KOPT-K1 (cell line): ENCODE data around the gene ZNF541.
A peak's percentile ranks its signal among the peaks of the same experiment; 100 is the strongest.

Experiments used
- H3K27ac ChIP-seq: fragments of 200-600 bp; sonication (generic); 2 replicates; pipeline ENCODE4 v1.5.1; 2016; ENCODE audit warnings: antibody characterized with exemption, mild to moderate bottlenecking, low read depth, low read length; ENCODE audit not compliant: poor library complexity, severe bottlenecking
- H3K36me3 ChIP-seq: fragments of 200-600 bp; sonication (generic); 2 replicates; pipeline ENCODE4 v1.5.1; 2017; ENCODE audit warnings: antibody characterized with exemption, mild to moderate bottlenecking, low read length, moderate library complexity; ENCODE audit not compliant: insufficient read depth
- H3K9me3 ChIP-seq: fragments of 200-600 bp; sonication (generic); 2 replicates; pipeline ENCODE4 v1.5.1; 2017; ENCODE audit warnings: antibody characterized with exemption, low read length, mild to moderate bottlenecking; ENCODE audit not compliant: insufficient read depth, poor library complexity, severe bottlenecking

Gene ZNF541

DNA sequence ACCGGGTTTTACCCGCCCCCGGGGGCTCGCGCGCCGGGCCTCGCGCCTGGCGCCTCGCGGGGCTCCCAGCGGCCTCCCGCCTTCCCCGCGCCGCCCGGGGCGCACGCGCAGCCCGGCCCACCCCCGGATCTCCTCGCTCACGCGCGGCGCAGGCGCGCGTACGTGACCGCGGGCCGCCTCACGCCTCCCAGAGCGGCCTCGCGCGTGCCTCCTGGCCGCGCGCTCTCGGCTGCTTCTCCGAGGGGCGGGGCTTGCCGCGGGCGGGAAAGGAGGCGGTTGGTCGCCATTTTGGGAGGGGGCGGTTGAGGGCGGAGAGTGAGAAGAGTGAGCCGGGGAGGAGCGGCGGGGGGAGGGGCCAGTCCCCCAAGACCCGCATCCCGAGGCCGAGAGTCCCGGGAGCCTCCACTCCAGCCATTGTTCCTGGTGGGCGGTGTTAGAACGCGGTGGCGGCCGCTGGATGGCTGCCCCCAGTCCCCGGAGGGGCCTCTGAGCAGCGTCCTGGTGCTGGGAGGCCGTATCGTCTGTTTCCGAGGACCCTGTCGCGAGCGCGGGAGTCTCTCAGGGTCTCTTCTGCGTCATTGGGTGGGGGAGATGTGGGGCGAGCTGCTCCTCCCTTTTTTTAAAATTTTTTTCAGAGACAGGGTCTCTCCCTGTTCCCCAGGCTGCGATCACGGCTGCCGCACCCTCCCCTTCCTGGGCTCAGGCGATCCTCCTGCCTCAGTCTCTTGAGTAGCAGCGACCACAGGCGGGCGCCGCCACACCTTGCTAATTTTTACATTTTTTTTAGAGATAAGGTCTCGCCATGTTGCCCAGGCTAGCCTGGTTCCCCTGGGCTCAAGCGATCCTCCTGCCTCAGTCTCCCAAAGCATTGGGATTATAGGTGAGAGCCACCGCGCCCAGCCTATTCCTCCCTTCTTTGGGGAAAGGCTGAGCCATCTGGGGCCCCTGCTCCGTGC is at the start of gene ZNF541:
Gene ZNF541 (minus strand): TSS at position 78 of the 956 bp plus-strand sequence. CDS start 17,292 bp downstream, outside the sequence.
- Histone ChIP-seq H3K27ac (no peak within 1 kb of the TSS), H3K36me3 (no peaks in the 10 kb centered on the region), H3K9me3 (no peaks in the 10 kb centered on the region)

GRCh38 chr19:47619763-47620162 is 46.8 kb upstream of the ZNF541 start:
- no peak overlapping the region for H3K27ac ChIP-seq
- no peaks in the 10 kb centered on the region for H3K36me3 ChIP-seq
- H3K9me3 ChIP-seq, result no peaks in the 10 kb centered on the region

GRCh38 chr19:47618771-47619170 is 45.8 kb upstream of the ZNF541 start:
- Histone ChIP-seq H3K36me3 (no peaks in the 10 kb centered on the region), H3K27ac (no peak overlapping the region), H3K9me3 (no peaks in the 10 kb centered on the region)

GRCh38 chr19:47615714-47616113 is 42.8 kb upstream of the ZNF541 start:
- no peaks in the 10 kb centered on the region for H3K9me3 ChIP-seq
- H3K36me3 ChIP-seq, result no peaks in the 10 kb centered on the region
- H3K27ac ChIP-seq, result no peak overlapping the region

- Histone ChIP-seq H3K9me3 (no peaks in the 10 kb centered on the region), H3K36me3 (no peaks in the 10 kb centered on the region), H3K27ac (no peak overlapping the region)
Measured at GRCh38 chr19:47615230-47615629, 42.3 kb upstream of the ZNF541 start.

DNA sequence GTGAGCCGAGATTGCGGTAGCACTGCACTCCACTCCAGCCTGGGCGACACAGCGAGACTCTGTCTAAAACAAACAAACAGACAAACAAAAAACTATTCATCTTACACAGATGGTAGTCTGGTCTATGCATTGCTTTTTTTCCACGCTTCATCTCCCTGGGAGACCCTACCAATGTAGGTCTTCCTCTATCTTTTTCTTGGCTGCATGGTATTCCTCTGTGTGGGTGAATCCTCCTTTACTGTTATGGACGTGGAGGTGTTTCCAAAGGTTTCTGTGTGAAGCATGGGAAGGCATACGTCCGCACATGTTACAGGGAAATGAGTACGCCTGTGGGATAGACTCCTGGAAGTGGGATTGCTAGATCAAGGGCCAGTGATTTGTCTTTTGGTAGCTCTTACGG is 41.6 kb upstream of the ZNF541 start:
- H3K9me3 ChIP-seq, result no peaks in the 10 kb centered on the region
- H3K27ac ChIP-seq, result no peak overlapping the region
- no peaks in the 10 kb centered on the region for H3K36me3 ChIP-seq

- Histone ChIP-seq H3K27ac (no peak overlapping the region), H3K36me3 (no peaks in the 10 kb centered on the region), H3K9me3 (no peaks in the 10 kb centered on the region)
Measured at GRCh38 chr19:47614021-47614295, 41.0 kb upstream of the ZNF541 start.

DNA sequence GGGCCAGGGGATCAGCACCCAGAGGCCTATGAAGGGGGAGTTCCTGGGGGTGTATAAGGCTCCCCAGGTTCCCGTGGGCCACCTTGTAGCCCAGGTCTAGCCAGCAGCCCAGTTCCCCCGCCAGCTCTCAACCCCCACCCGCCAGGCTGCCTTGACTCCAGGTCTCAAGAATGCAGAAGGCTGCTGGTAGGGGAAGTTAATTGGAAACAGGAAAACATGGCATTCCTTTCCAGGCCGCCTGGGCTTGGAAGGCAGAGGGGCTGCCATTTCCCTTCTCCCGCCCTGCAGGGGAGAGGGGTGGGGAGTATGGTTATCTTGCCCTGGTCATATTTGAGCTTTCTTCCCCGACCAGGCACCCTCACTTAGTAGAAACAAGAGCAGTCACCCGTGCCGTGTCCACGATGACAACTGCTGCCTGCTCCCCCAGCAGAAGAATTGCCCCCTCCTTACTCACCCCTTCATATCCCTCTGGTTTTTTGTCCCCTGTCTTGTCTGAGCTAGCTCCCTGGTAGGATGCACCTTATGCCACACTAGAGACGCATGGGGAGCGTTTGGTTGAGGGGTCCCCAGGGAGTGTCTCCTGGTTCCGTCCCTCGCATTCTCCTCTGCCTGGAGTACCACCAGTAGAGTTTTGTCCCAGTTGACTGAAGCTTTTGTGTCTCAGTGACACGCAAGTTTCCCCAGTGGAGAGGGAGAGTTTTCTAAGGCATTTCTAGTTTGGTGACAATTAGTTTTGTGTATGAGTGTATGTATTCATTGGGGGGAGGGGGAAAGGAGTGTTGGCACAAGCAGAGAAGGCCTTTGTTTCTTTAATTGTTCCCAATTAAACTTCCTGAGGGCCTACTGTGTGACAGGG is 40.4 kb upstream of the ZNF541 start:
- Histone ChIP-seq H3K9me3 (no peaks in the 10 kb centered on the region), H3K36me3 (no peaks in the 10 kb centered on the region), H3K27ac (no peak overlapping the region)

DNA sequence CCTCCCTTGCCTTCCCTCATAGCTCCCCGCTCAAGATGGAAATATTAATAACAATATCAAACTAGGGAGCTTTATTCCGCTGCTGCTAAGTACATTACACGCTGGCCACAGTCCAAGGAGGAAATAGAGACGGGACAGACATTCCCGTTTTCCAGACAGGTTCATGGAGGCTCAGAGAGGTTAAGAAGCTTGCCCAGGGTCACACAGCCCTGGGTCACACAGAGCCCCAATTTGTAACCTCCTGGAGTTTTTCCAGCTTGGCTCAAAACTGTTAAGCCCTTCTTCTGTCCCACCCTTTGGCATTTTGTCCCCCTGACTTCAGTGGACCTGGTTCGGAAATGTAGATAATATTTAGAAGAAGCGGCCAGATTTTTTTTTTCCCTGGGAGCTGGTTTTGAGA is 38.0 kb upstream of the ZNF541 start:
- Histone ChIP-seq H3K36me3 (no peaks in the 10 kb centered on the region), H3K9me3 (no peaks in the 10 kb centered on the region), H3K27ac (no peak overlapping the region)

GRCh38 chr19:47609906-47610894 is 37.3 kb upstream of the ZNF541 start:
- Histone ChIP-seq H3K36me3 (no peaks in the 10 kb centered on the region), H3K9me3 (no peaks in the 10 kb centered on the region), H3K27ac (peak overlapping the region; percentile 81)

GRCh38 chr19:47608969-47609905 is 36.3 kb upstream of the ZNF541 start, which contains the start of gene BICRA:
BICRA (plus strand) TSS chr19:47609134; CDS start chr19:47673575, 64,441 bp downstream.
- peak within 1 kb of the TSS; percentile 81 for H3K27ac ChIP-seq
- no peaks in the 10 kb centered on the region for H3K36me3 ChIP-seq
- no peaks in the 10 kb centered on the region for H3K9me3 ChIP-seq

DNA sequence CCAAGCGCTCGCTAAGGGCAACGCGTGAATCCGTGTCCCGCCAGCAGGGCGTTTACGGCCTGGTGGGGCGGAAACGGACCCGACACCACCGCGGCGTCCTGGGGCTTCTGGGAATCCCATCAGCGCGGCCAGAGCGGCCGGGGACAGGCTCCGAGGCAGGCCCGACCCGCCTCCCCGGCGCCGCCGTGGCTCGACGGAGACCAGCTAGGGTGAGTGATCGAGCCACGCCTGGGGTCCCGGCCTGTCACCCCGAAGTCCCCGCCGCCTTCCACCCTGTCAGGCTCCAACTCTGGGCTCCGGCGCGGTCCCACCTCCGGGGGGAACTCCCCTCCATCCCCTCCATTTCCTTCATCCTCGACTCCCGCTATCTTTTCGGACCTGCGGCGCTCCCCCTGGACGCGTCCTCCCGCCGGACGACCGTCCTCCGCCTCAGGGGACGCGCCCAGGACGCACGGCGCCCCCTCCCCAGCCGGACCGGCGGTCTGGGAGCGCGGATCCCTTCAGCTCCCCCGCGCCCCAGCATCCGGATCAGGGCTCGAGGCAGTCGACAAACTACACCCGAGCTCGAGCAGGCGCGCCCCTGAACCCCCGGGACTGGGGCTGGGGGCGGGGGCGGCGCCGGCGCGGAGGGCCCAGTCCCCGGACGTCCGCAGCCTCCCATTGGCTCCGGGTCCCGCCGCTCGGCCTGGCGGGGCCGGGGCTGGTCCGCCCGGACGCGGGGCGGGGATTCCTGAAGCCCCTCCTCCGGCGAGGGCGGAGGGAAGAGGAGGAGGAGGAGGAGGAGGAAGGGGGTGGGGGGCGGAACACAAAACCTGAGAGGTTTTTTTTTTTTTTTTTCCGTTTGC is 35.3 kb upstream of the ZNF541 start:
- Histone ChIP-seq H3K9me3 (no peaks in the 10 kb centered on the region), H3K27ac (peak overlapping the region; percentile 81), H3K36me3 (no peaks in the 10 kb centered on the region)

- H3K9me3 ChIP-seq, result no peaks in the 10 kb centered on the region
- H3K27ac ChIP-seq, result peak overlapping the region; percentile 81
Measured at GRCh38 chr19:47607564-47608073, 34.7 kb upstream of the ZNF541 start.

More at GRCh38 chr19:47607564-47608073, 34.7 kb upstream of the ZNF541 start:
- no peaks in the 10 kb centered on the region for H3K36me3 ChIP-seq
